Activated naive CD4-positive, alpha-beta T cell (primary cell): ENCODE results near the gene DNAAF8.
"Not testable (repeated sequence)": the region's sequence is repeated elsewhere in the genome, so short reads cannot be mapped to it uniquely, and the experiment has no call there.

ENCODE experiments used
- DNase-seq, 4 experiments: peaks; one replicate each; lab custom pipeline; 2025; lab: John Stamatoyannopoulos, UW

DNAAF8 gene

GRCh38 chr16:4783251-4783950 lies 49.1 kb downstream of the DNAAF8 start:
- no peak for DNase-seq

- no peak for DNase-seq
Observed at GRCh38 chr16:4783951-4784336, 49.6 kb downstream of the DNAAF8 start.

- not testable (repeated sequence) for DNase-seq
Observed at GRCh38 chr16:4784444-4784987, 50.2 kb downstream of the DNAAF8 start.

DNA sequence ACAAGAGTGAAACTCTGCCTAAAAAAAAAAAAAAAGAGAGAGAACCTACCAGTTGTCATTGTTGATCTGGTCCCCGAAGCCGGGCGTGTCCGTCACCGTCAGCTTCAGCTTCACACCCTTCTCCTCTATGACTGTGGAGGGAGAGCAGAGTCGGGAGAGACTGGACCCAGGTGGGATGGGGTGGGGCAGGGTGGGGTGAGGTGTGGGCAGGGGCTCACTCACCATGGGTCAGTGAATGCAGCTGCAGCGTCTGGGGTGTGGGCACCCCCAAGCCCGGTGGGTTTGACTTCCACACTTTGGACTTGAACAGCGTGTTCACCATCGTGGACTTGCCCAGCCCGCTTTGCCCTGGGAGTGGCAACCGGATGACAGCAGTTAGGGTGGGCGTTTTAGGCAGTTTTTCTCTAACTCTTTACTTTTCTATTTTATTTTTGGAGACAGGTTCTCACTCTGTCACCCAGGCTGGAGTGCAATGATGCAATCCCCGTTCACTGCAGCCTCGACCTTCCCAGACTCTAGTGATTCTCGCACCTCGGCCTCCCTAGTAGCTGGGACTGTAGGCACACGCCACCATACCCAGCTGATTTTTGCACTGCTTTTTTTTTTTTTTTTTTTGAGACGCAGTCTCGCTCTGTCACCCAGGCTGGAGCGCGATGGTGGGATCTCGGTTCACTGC lies 51.6 kb downstream of the DNAAF8 start:
- no peak for DNase-seq

- DNase-seq = no peak
Observed at GRCh38 chr16:4787068-4787467, 52.7 kb downstream of the DNAAF8 start.

DNA sequence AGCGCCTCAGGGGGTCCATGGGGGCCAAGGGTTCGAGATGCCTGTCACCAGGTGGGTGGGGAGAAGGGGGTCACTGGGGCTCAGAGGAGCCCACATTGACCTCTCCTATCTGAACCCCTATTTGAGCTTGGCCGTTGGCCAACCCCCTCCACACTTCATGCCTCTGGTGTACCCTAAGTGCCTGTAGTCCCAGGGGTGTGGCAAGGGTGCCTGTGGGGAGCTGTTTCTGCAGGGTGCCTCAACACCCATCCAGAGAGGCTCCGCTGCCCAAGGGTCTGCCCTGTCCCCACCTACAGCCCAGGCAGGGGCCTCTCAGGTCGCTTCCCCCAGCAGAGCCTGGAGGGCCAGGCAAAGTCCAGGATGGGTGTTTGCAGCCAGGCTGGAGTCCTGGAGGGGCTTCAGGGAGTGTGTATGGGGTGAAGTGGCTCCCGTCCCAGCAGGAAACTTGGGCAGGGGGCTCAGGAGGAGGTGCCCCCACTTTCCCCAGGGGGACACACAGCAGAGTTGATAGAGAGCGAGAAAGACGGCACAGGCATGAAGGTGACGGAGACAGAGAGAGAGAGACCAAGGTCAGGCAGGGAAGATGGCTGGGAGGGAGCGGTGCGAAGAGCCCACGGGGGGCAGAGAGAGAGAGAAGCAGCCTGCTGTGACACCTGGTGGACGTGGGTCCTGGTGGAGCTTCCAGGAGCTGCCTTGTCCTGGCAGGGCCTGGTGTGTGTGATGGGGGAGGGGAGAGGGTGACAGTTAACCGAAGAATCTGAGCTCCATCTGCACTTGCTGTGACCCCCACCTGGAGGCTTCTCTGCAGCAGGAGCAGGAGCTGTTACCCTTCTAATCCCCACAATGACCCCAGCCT lies 53.5 kb downstream of the DNAAF8 start, which contains the start of gene SEPTIN12:
Gene SEPTIN12, minus strand, starts transcription at position 719 of the 856 bp plus-strand sequence. Its CDS starts 700 bp downstream, at position 19.
- no peak for DNase-seq

DNA sequence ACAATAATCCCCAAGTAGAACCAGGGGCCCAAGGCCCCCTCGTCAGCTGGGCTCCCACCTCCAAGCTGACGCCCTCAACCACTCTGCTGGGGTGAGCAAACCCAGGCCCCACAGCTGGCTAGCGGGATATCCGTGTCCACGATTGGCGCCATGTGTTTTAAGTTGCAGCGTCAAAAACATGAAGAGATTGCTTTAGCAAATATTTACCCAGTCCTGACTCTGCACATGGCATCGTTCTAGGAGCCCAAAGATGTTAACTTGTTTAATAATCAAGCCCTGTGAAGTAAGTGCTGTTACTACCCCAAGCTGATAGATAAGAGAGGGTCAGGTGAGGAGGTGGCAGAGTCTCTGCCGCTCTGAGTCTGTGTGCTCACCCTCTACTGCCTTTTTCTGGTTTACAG lies 54.2 kb downstream of the DNAAF8 start:
- no peak for DNase-seq

DNA sequence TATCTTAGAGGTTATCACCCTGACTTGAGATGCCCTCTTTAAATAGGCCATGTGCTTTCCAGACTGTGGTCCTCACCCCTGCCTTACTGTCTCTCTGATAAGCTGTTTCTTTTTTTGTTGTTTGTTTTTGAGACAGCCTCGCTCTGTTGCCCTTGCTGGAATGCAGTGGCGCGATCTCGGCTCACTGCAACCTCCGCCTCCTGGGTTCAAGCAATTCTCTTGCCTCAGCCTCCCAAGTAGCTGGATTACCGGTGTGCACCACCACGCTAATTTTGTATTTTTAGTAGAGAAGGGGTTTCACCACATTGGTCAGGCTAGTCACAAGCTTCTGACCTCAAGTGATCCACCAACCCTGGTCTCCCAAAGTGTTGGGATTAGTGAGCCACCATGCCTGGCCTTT lies 54.6 kb downstream of the DNAAF8 start:
- DNase-seq = no peak

DNA sequence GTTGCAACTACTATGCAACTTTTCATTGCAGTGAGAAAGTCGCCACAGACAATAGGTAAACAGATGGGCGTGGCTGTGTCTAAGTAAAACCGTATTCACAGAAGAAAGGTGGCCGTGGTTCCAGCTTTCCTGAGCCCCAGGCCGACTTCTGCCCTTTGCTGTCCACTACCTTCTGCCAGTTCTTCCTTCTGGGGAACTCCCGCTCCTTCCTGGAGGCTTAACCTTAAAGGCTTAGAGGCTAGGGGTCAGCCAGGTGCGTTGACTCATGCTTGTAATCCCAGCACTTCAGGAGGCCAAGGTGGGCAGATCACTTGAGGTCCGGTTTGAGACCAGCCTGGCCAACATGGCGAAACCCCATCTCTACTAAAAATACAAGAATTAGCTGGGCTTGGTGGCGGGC lies 55.9 kb downstream of the DNAAF8 start:
- no peak for DNase-seq

DNA sequence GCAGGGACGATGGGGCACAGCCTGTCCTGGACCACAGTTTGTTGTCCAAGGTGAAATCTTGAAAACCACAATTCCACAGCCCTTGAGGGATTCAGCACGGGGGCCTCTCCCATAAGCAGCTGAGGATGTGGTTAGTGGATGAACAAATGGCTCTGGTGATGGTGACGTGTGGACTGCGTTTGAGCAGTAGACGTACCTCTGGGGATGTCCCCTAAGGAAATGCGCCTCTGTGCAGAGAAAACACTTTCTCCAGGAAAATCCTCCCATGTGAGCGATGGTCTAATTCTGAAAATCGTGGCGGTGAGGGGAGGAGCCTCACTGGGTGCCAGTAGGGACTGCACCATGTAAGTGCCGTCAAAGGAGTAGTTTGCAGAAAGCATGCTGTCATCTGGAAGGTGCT lies 56.5 kb downstream of the DNAAF8 start:
- no peak for DNase-seq

DNA sequence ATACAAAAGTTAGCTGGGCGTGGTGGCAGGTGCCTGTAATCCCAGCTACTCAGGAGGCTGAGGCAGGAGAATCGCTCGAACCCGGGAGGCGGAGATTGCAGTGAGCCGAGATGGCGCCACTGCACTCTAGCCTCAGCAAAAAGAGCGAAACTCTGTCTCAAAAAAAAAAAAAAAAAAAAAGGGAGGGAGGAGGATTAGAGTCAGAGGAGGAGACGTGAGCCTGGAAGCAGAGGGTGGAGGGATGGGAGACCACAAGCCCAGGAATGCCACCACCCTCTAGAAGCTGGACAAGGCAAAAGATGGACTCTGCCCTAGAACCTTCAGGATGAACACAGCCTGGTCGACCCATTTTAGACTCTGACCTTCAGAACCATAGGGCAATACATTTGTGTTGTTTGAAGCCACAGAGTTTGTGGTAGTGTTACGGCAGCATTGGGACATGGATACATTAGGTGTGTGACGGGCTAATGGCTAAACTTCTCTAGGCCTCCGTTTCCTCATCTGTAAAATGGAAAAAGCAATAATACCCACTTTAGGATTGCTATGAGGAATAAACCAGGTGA lies 58.7 kb downstream of the DNAAF8 start:
- no peak for DNase-seq

DNA sequence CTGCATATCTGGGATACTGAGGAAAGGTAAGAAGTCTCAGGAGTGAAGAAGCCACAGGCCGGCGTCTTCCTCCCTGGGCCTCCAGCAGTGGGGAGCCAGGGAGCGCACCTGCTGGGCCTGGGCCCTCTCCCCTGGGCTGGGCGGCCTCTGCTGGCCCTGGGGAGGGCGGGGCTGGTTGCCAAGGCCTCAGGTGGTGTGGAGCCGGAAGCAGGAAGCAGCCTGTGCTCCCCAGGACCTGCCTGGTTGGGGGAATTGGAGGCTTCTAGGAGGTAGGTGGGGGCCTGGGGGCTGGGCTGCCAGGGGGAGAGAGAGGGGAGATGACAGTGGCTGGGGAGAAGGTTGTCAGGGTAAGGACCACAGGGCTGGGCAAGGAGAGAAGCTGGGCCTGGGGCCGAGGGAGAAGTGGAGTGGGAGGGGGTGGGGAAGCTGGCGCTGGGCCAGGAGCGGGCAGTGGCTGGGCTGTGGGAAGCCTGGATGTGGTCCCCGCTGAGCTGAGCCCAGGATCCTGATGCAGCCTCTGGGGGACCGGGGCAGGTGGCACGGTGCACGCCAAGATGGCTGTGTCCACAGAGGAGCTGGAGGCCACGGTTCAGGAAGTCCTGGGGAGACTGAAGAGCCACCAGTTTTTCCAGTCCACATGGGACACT lies 61.0 kb downstream of the DNAAF8 start, which contains the start of gene SMIM22:
Gene SMIM22, plus strand, starts transcription at position 189 of the 647 bp plus-strand sequence. Its CDS starts 366 bp downstream, at position 555.
- no peak for DNase-seq

GRCh38 chr16:4795828-4796572 lies 61.7 kb downstream of the DNAAF8 start:
- DNase-seq = no peak

- no peak for DNase-seq
Observed at GRCh38 chr16:4796982-4797804, 62.9 kb downstream of the DNAAF8 start.

DNA sequence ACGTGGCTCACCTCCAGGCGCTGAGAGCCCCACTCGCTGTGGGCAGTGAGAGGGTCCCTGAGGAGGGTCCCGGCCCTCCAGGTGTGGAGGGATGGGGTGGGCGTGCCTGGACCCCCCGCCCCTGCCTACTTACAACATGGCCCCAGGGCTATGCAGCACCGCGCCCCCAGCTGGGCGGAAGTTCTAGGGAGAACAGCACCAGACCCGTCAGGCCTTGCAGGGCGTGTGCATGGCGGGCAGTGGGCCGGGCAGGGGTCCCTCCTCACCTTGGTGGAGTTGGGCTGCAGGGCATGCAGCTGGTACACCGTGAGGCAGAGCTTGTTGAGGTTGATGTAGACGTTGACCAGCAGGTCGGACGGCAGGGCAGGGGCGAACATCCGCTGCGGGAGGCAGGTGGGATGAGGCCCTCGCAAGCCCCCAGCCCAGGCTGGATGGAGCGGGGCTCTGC lies 63.5 kb downstream of the DNAAF8 start:
- DNase-seq = no peak

DNA sequence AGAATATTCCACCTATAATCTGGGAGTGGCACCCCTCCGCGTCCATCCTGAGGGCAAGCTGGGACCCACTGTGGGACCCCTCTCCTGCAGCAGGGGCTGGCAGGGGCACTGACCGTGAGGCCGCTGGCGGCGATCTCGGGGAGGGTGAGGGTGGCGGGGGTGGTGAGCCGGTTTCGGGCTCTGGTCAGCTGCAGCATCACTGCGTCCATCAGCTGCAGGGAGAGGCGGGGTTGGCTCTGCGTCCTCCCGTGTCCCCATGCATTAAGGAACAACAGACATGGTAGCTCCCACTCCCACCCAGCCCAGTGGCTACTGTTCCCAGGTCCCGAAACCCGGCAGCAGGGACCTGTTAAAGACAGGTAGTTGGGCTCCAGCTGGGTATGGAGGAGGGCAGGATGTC lies 64.1 kb downstream of the DNAAF8 start:
- DNase-seq = no peak
